Measurements from ENCODE around the gene LMAN2.
A peak's percentile ranks its signal among the peaks of the same experiment; 100 is the strongest.
"Not testable (repeated sequence)": the region's sequence is repeated elsewhere in the genome, so short reads cannot be mapped to it uniquely, and the experiment has no call there.

Gene LMAN2

DNA sequence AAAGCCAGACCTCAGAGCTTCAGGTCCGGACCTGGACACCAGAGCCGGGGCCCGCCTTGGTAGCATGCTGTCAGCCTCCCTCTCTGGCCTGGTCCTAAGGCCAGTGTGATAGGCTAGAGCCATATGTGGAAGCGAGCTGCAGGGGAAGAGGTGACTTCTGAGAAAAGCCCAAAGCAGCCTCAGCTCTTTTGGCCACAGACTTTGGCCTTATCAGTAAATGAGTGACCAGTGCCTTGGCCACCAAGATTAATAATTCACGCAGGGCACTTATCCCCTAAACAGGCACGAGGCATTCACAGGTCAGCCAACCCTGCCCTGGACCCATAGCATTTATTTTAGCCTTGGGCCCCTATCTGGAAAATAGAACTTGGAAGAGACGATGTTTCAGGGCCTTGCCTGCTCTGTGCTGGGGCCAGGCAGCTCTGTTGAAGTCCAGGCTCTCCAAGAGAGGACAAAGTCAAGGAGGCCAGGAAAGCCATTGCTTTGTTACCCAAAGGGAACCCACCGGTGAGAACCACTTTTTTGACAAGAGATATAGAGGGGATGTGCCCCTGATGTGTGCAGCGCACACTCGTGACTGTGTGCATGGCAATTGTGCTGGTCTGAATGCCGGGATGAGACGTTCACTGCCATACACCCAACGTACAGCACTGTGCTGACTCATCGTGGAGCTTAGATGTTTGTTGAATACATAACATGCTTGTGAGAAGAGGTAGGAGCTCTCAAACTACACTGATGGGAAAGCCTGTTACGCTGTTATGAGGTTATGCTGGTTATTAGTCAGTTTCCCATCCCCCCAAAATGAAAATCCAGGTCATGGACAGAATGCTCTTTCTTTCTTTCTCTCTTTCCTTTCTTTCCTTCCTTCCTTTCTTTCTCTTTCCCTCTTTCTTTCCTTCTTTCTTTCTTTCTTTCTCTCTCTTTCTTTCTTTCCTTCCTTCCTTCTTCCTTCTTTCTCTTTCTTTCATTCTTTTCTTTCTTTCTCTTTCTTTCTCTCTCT lies 27.7 kb upstream of the LMAN2 start:
- DNase-seq (ENCODE audit: low spot score) = peak; percentile 54

DNA sequence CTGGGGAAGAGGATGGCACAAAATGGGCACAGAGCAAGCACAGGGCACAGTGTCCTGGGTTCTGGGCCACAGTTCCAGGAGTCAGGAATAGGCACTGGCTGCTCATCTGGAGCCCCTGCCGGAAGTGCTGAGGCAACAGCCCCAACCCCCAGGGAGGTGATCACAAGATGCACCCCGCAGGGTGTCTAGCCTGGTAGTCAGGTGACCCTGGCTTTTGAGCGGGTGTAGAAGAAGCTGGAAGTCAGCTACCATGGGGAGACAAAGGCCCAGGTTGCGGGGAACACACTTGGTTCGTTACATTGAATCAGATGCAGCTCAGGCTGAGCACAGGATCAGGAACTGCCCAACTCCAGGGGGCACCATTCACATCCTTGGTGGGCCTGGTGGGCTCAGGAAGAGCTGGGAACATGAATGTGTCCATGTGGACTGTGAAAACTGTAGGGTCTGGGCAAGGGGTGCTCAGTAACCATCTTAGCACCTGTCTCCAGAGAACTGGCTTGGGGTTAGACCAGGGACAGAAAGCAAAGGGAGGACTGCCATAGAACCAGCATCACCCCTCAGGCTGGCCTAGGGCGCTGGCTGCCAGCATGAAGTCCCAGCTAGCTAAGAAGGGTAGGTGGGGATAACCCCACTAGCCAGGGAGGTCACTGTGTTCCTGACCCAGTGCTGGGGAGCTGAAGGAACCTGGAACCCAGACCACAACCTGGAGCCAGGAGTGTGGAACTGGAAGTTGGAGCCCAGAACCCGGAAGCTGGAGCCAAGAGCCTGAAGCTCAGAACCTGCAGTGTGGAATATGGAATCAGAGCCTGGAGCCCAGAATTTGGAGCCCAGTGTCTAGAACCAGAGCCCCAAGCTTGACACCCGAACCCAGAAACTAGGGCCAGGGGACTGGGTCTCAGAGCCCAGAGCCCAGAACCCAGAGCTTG lies 26.6 kb upstream of the LMAN2 start:
- no peak for DNase-seq (ENCODE audit: low spot score)

DNA sequence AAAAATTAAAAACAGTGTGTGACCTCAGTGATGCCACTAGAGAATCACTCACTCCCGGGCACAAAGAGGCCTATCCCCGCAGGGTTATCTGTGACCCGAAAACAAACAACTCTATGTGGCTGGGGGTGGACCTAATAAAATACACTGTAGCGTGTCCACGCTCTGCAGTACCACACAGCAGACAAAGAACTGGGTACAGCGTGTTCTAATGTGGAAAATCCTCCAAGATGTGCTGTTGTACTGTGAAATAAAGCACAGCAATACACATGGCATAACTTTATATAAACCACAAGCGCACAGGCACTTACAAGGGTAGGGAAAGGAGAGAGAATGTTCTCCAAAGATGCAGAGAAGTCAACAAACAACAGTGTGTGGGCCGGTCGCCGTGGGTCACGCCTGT lies 24.6 kb upstream of the LMAN2 start:
- no peak for DNase-seq (ENCODE audit: low spot score)

DNA sequence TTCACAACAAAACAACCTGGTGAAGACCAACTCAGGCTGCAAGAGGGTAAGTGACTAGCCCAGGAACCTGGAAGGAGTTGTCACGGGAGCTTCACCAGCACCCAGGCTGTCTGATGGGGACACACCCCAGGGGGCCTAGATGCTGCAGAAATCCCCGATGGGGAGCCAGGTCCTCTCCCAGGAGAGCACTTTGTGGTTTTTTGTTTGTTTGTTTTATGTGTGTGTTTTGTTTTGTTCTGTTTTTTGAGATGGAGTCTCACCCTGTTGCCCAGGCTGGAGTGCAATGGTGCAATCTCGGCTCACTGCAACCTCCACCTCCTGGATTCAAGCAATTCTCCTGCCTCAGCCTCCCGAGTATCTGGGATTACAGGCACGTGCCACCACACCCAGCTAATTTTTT lies 24.0 kb upstream of the LMAN2 start:
- DNase-seq (ENCODE audit: low spot score) = not testable (repeated sequence)

DNA sequence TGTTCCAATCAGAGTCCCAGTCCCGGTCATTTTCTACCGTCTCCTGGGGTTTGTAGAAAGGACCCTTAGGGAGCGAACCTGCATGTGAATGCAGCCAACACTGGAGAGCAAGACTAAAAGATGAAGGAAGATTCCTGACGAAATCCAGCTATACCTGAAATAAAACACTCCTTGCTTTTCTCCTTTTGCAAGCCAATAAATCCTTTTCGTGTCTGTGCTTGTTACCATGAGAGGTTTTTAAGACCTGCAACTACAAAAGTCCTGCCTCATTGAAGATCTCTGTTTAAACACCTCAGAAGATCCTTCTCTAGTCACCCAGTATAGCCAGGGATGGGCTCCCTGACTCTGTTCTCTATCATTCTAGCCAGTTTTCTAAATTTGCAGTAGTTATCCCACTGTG lies 22.7 kb upstream of the LMAN2 start:
- DNase-seq (ENCODE audit: low spot score) = no peak

DNA sequence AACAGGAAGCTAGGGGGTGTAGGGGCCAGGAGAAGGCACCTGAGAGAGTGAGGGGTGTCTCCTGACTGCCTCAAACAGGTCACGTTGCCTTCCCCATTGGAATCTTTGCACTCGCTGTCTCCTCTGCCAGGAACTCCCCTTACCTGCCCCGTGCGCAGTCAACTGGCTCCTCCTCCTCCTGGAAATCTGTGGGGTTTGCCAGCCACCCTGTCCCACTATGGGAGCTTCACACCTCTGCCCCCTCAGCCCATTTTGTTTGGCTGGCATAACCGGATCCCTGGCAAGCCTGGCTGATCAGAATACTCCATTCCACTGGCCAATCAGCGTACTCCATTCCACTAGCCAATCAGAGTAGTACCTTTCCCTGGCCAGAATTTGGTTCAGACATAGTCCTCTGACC lies 22.3 kb upstream of the LMAN2 start:
- no peak for DNase-seq (ENCODE audit: low spot score)

DNA sequence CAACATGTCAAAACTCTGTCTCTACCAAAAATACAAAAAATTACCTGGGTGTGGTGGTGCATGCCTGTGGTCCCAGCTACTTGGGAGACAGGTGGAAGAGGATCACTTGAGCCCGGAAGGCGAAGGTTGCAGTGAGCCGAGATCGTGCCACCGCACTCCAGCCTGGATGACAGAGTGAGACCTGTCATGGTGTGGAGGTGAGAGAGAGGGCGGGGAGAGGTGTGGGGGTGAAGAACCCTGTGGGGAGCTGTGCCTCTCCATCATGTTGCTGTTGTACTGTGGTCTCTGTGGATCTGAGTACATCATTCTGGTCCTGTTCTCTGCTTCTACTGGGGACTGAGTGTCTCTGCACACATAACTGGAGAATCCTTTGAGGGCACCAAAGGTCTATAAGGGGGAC lies 21.4 kb upstream of the LMAN2 start:
- no peak for DNase-seq (ENCODE audit: low spot score)

DNA sequence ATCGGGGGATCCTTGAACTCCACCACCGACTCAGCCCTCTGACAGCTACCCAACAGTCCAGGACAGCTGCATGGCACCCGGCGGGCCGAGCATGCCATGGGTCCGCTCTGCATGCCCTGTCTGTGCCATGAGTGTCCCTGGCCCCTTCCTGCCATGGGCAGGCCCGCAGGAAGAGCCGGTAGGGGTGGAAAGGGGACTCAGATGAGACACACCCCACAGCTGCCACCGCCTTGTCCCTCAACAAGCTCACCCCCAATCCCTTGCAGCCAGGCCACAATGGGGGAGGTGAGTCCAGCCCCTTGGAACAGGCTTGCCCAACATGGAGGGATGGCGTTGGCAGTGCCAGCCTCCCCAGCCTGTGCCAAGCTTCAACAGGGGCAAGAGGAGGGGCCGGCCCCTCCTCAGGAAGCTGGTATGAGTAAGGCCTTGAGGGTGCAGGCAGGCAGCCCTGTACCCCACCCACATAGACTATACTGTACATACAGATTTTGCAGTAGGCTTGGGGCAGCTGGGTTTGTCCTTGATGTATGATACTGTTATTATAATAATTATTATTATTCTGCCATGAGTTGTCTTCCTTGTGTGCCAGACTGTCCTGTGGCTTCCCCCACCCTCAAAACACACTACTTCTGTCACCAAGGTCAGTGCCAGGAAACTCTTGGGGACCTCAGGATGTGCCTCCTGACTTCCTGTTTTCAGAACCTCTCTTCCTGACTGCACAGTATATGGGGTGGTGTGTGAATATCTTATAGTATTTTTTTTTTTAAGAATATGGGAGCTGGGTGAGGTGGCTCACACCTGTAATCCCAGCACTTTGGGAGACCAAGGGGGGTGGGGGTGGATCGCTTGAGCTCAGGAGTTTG lies 20.8 kb upstream of the LMAN2 start:
- DNase-seq (ENCODE audit: low spot score) = peak; percentile 54

DNA sequence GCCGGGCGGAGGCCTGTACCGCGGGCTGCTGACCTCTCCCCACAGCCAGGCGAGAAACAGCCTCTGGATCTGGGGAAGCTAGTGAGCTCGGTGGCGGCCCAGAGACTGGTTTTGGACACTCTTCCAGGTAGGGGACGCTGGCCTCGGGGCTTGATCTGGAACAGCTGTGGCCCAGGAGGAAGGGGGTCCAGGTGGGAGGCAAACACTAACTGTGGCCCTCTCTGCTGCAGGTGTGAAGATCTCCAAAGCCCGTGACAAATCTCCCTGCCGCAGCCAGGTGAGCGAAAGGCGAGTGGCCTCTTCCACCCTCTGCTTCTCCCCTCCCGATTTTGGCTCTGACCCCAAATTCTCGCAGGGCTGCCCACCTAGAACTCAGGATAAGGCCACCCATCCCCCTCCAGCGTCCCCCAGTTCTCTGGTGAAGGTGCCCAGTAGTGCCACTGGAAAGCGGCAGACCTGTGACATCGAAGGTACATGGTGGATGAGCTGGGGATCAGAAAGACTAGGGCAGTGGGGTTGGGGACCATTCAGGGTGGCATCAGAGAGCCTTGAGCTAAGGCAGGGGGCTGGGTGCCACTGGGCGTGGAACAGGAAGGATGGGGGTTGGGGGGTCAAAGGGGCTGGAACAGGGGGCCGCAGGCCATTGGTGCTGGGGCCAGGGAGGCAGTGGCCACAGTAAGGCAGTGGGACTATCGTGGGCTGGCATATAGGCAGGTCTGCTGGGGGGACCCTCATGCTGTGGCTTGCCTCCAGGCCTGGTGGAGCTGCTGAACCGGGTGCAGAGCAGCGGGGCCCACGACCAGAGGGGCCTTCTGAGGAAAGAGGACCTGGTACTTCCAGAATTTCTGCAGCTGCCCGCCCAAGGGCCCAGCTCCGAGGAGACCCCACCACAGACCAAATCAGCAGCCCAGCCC lies 19.9 kb upstream of the LMAN2 start:
- no peak for DNase-seq (ENCODE audit: low spot score)

DNA sequence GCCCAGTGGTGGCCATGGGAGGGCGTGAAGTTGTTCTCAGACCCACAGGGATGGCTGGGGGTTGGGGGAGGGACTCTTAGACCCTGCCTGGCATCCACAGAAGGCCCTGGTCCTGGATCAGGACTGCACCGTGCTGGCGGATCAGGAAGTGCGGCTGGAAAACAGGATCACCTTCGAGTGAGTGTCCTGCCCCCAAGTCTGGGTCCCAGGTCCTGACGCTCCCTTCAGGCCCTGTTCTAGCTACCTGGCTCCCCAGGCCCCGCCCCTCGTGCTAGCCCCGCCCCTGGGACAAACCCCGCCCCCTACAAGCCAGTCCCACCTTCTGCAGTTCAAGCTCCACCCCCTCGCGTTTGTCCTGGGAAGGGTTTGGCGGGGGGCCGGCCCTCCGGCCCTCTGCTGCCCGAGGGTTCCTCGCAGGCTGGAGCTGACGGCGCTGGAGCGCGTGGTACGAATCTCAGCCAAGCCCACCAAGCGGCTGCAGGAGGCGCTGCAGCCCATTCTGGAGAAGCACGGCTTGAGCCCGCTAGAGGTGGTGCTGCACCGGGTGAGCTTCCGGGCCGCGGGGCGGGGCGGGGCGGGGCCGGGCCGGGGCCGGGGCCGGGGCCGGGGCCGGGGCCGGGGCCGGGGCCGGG lies 19.1 kb upstream of the LMAN2 start:
- DNase-seq (ENCODE audit: low spot score) = peak; percentile 69

DNA sequence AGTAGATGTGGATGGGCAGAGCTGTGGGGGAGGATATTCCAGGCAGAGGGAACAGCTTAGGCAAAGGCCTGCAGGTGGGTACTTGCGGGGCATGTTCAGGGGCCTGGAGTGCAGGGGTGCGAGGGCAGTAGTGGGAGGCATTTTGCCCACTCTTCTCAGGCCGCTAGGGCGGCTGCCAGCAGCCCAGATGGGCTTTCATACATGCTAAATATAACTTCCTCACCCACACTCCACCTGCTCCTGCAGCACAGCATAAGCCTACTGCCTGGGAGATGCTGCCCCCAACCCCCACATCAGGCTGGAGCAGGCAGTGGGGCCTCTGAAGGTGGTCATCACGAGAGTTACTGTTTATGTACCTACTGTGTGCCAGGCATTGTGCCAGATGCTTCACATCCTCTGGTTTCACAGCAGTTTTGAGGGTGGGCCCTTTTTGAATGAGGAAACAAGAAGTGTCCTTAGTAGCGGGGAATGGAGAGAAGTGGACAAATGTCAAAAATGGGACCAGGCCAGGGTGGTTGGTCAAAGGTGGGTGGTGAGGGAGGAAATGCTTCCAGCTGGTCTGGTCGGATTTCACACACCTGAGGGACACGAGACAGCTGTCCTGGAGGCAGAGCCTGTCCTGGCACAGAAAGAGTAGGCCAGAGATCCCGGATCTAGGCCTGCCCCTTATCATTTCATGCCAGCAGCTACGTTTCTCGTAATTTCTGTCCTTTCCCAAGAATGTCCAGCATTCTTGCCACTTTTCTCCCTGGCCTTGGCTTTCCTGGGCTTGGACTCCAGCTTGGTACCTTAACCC lies 18.4 kb upstream of the LMAN2 start:
- no peak for DNase-seq (ENCODE audit: low spot score)

DNA sequence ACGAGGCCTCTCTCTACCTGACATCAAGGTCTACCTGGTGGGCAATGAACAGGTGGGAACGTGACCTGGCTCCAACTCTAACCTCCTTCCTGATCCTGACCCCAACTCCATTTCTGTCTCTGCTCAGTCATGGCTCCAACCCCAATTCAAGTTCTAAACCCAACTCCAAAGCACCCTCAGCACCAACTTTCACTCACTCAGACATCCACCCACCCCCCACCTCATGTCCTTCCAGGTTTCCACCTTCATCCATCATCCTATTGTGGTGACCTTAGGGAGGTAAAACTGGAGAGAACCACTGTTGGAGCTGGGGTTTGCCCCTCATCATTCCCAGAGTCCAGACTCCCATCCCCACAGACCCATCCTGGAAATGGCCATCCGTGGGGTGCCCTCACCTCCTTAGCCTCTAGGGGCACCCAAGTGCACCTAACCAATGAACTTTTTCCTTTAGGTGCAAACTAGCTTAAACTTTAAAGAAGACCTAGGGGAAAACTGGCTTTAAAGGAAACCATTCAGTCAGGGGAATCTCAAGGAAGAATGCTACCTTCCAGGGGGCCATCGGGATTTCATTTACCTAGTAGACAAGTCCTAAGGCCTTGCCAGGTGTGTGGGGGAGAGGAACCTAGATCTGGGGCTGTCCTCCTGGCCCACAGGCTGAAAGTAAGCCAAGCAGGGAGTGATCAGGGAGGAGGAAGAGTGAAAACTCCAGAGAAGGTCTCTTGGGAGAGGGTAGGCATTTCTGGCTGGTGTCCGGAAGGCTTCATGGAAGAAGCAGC lies 17.6 kb upstream of the LMAN2 start:
- no peak for DNase-seq (ENCODE audit: low spot score)

DNA sequence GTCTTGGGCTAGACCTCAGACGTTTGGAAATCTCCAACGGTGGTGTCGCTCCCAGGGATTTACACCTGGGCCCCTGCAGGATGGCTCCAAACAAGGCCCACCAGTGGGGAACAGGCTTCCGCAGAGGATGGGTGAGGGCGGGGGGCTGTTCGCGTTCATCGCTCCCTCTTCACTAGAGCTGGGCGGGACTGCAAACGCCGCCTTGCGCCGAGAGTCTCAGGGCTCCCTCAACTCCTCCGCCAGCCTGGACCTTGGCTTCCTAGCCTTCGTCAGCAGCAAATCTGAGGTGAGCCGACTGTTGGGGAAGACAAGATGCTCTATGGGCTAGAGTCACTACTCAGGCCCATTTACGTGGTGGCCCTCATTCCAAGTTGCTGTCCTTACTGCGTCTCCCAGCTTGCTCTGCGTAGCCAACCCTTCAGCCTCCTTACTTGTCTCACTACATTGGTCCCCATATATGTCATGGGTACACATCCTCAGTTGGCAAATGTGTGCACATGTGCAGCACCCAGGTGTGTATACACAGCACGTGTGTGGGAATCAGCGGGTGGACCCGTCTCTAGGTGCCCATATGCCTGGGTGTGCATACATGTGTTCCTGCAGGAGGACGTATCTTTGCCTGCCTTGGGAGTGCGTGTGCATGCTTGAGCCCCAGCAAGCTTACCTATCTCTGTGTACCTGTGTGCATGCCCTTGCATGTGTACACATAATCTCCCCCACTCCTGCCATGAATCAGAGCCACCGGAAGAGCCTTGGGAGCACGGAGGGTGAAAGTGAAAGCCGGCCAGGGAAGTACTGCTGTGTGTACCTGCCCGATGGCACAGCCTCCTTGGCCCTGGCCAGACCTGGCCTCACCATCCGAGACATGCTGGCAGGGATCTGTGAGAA lies 16.8 kb upstream of the LMAN2 start:
- no peak for DNase-seq (ENCODE audit: low spot score)

DNA sequence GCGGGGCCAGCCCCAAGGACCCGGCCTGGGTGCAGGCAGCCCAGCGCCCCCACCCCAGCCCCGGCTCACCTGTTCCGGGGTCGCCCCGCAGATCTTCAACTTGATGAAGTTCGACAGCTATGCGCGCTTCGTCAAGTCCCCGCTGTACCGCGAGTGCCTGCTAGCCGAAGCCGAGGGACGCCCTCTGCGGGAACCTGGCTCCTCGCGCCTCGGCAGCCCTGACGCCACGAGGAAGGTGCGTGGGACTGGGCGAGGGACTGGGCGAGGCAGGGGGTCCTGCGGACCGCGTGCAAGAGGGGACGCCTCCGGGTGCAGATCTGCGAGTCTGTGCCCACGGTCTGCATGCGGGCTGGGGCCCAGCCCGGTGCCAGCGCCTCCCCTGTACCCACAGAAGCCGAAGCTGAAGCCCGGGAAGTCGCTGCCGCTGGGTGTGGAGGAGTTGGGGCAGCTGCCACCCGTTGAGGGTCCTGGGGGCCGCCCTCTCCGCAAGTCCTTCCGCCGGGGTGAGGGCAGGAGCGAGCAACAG lies 15.9 kb upstream of the LMAN2 start:
- no peak for DNase-seq (ENCODE audit: low spot score)

DNA sequence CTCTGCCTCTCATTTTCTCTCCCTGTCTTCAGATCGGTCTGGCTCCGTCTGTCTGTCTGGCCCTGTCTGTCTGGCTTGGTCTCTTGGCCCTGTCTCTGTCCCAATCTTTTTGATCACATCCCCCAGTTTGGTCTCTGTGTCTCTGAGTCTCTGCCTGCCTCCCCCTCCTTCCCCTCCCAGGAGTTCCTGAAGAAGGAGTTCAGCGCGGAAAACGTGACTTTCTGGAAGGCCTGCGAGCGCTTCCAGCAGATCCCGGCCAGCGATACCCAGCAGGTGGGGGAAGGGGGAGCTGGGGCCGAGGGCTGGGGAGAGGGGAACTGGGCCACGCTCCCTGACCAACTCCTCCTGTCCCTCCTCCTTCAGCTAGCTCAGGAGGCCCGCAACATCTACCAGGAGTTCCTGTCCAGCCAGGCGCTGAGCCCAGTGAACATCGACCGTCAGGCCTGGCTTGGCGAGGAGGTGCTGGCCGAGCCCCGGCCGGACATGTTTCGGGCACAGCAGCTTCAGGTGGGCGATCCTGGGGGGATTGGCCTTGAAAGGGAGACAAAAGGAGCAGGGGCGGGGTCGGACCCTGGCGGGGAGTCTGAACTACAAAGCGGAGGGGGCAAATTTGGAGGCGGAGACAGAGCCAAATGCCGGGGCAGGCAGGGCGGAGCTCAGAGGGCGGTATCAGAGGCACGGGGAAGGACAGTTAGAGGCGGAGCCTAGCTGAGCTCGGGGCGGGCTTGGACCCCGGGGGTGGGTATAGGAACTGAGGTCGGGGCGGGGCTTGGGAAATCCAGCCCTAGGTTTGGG lies 15.3 kb upstream of the LMAN2 start:
- DNase-seq (ENCODE audit: low spot score) = no peak

DNA sequence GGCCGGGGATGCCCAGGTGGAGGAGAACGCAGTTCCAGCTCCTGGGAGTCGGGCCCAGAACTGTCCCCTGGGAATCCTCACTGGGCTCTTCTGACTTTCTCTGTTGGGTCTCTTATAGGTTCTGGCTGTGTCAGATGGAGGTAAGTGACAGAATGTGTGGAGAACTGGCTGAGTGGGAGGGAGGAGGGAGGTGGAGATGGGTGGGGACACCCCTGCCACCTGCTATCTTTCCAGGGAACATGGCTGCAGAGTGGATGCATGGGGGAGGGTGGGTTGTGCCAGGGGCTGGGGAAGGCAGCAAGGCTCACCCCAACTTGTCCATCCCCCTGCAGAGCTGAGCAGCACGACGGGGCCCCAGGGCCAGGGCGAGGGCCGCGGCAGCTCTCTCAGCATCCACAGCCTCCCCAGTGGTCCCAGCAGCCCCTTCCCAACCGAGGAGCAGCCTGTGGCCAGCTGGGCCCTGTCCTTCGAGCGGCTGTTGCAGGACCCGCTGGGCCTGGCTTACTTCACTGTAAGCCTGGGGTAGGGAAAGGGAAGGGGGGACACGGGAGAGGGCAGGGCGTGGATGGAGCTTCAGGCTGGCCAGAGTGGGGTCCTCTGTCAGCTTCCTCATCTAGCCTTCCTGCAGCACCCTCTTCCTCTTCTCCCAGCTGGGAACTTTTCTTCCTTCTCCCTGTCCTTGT lies 14.5 kb upstream of the LMAN2 start:
- DNase-seq (ENCODE audit: low spot score) = no peak

Measured in CD4-positive, alpha-beta T cell treated with Interleukin-6 at 100 ng/mL for 8 hours (primary cell).